CD4-positive, alpha-beta memory T cell (primary cell): ENCODE results near the gene FEV. TPM values are rescaled to one million over a fixed set of nuclear protein-coding genes. Genes with fewer than 3 reads are reported as not detected.

Experiments
- CTCF ChIA-PET: fragments of 350-600 bp; sonication (Branson Sonifier 250); formaldehyde crosslinking; loops from one replicate; lab custom pipeline; 2021; ENCODE audit warnings: inconsistent platforms; ENCODE audit not compliant: partially characterized antibody; lab: Charles Lee
- POLR2A ChIA-PET: fragments of 350-600 bp; sonication (Branson Sonifier 250); formaldehyde crosslinking; loops from one replicate; lab custom pipeline; 2021; ENCODE audit not compliant: partially characterized antibody; lab: Charles Lee
- DNase-seq, 5 donors: peaks; one replicate each; pipeline versions ENCODE4 v3.0.0 to v3.0.0-alpha.2; 2020 to 2022; ENCODE audit warnings: mixed read lengths in 1 of 5
- H3K27ac ChIP-seq: one replicate; pipeline ENCODE4 v1.7.0; 2013; ENCODE audit warnings: low read depth, low read length
- H3K27me3 ChIP-seq: 2 replicates; pipeline ENCODE4 v1.7.0; 2013; ENCODE audit warnings: mild to moderate bottlenecking, low read length, moderate library complexity; ENCODE audit not compliant: insufficient read depth
- H3K36me3 ChIP-seq: 2 replicates; pipeline ENCODE4 v1.7.0; 2013; ENCODE audit warnings: mild to moderate bottlenecking, low read length, moderate library complexity; ENCODE audit not compliant: insufficient read depth
- H3K4me1 ChIP-seq: 2 replicates; pipeline ENCODE4 v1.7.0; 2013; ENCODE audit warnings: mild to moderate bottlenecking, low read length, moderate library complexity; ENCODE audit not compliant: insufficient read depth
- H3K4me3 ChIP-seq, 2 donors: one replicate each; pipeline ENCODE4 v1.7.0; 2013; ENCODE audit warnings: low read length in 2 of 2, mild to moderate bottlenecking in 1 of 2
- H3K9me3 ChIP-seq, 2 donors: one replicate each; pipeline ENCODE4 v1.7.0; 2013; ENCODE audit warnings: low read length in 2 of 2, control low read depth in 1 of 2; ENCODE audit not compliant: control insufficient read depth in 1 of 2
- H3K27ac Mint-ChIP-seq, 7 donors: one replicate each; pipeline ENCODE4 v1.8.0; 2020 to 2021; ENCODE audit warnings: mixed read lengths in 7 of 7, mild to moderate bottlenecking in 6 of 7, inconsistent platforms in 3 of 7, moderate library complexity in 3 of 7
- H3K27me3 Mint-ChIP-seq, 2 donors: one replicate each; pipeline ENCODE4 v1.8.0; 2020 to 2021; ENCODE audit warnings: mixed read lengths in 2 of 2
- H3K36me3 Mint-ChIP-seq, 2 donors: one replicate each; pipeline ENCODE4 v1.8.0; 2020 to 2021; ENCODE audit warnings: mixed read lengths in 2 of 2, inconsistent platforms in 1 of 2, mild to moderate bottlenecking in 1 of 2
- H3K4me1 Mint-ChIP-seq, 4 donors: one replicate each; pipeline ENCODE4 v1.8.0; 2020 to 2021; ENCODE audit warnings: mixed read lengths in 4 of 4, mild to moderate bottlenecking in 1 of 4
- H3K4me3 Mint-ChIP-seq, 8 donors: one replicate each; pipeline ENCODE4 v1.8.0; 2020 to 2021; ENCODE audit warnings: mixed read lengths in 8 of 8, mild to moderate bottlenecking in 7 of 8, moderate library complexity in 6 of 8, inconsistent platforms in 3 of 8
- H3K9me3 Mint-ChIP-seq, 8 donors: one replicate each; pipeline ENCODE4 v1.8.0; 2020 to 2021; ENCODE audit warnings: mixed read lengths in 8 of 8, mild to moderate bottlenecking in 5 of 8, inconsistent platforms in 3 of 8, moderate library complexity in 1 of 8
- intact Hi-C: fragments of 100-400 bp; cut with micrococcal nuclease; formaldehyde crosslinking; loops from one replicate; pipeline ENCODE4 v1.15.1; 2023
- polyA plus RNA-seq, 2 donors: library from polyadenylated mRNA; unstranded; fragments of 300-500 nt; fragmentation: Illumina TruSeq; gene quantifications; one replicate each; pipeline ENCODE4 v1.2.3, GENCODE V29; 2021
- total RNA-seq, 2 experiments: library from RNA; stranded (reverse); gene quantifications; one replicate each; pipeline ENCODE4 v1.2.3, GENCODE V29; 2021

The FEV gene
- total and polyA plus RNA-seq, 4 experiments from 2014 or later, result not detected

GRCh38 chr2:219016721-219017120 is 31.7 kb upstream of the FEV start:
- Mint-ChIP-seq H3K36me3 (no peaks in the 10 kb centered on the region), H3K4me3 (no peak overlapping the region), H3K27ac (no peak overlapping the region), H3K9me3 (peaks cover 0 to 2% (median 0%) of the 10 kb centered on the region in 8 donors), H3K4me1 (no peaks in the 10 kb centered on the region), H3K27me3 (peaks cover 5 to 18% of the 10 kb centered on the region in 2 donors)
- H3K36me3 ChIP-seq, result no peaks in the 10 kb centered on the region
- H3K27ac ChIP-seq, result no peak overlapping the region
- ChIA-PET CTCF (interaction anchor here (2.8 to 5.9 kb wide), 2 partner anchors 12 to 21 kb away, joined by 8 to 33 read pairs; no protein-coding TSS in a partner anchor), POLR2A (no interaction called here)
- DNase-seq, result no peak
- H3K9me3 ChIP-seq, result no peaks in the 10 kb centered on the region
- no peaks in the 10 kb centered on the region for H3K4me1 ChIP-seq
- no peaks in the 10 kb centered on the region for H3K27me3 ChIP-seq
- intact Hi-C loops, result no loop called here
- H3K4me3 ChIP-seq, result no peak overlapping the region

- Histone ChIP-seq H3K27ac (no peak overlapping the region), H3K9me3 (no peaks in the 10 kb centered on the region), H3K4me3 (no peak overlapping the region), H3K27me3 (no peaks in the 10 kb centered on the region), H3K36me3 (no peaks in the 10 kb centered on the region), H3K4me1 (no peaks in the 10 kb centered on the region)
- Mint-ChIP-seq H3K27me3 (peaks cover 11 to 22% of the 10 kb centered on the region in 2 donors), H3K4me1 (no peaks in the 10 kb centered on the region), H3K9me3 (peaks cover 0 to 4% (median 0%) of the 10 kb centered on the region in 8 donors), H3K27ac (no peak overlapping the region), H3K36me3 (no peaks in the 10 kb centered on the region), H3K4me3 (no peak overlapping the region)
- intact Hi-C loops, result loop anchor here (1.0 kb wide), 1 partner anchor 144 kb away; no protein-coding TSS in a partner anchor
- no peak for DNase-seq
- ChIA-PET CTCF (interaction anchor here (0.7 to 1.5 kb wide), 7 partner anchors 19 to 409 kb away, joined by 3 to 9 read pairs (median 5); no protein-coding TSS in a partner anchor), POLR2A (no interaction called here)
Observed at GRCh38 chr2:219010873-219011272, 25.9 kb upstream of the FEV start.

DNA sequence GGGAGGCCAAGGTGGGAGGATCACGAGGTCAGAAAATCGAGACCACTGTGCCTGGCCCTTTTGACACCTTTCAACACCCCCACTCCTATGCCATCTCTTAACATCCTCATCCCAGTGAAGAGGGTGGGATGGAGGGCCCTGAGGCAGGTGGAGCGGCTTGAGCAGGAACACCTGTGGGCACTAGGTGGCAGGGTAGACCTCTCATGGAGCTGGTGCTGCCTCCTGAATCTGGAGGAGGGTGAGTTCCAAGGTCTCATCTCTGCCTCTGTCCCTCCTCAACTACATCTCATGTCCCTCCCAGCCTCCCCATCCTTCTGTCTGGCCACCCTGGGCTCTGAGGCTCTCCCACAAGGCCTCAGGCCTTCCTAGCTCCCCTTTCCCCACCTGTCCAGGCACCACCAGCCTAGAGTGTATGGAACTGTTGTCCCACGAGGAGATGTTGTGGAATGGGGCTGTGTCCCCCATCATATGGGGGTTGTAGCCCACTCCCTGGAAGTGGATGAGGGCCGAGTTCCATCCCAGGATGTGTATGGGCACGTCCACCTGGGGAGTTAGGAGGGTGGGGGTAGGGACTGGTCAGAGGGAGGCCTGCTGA is 25.3 kb upstream of the FEV start:
- Mint-ChIP-seq H3K4me3 (no peak overlapping the region), H3K9me3 (peaks cover 0 to 4% (median 0%) of the 10 kb centered on the region in 8 donors), H3K27ac (no peak overlapping the region), H3K36me3 (no peaks in the 10 kb centered on the region), H3K4me1 (no peaks in the 10 kb centered on the region), H3K27me3 (peaks cover 13 to 28% of the 10 kb centered on the region in 2 donors)
- DNase-seq, result no peak
- Histone ChIP-seq H3K4me1 (no peaks in the 10 kb centered on the region), H3K9me3 (no peaks in the 10 kb centered on the region), H3K27me3 (no peaks in the 10 kb centered on the region), H3K36me3 (no peaks in the 10 kb centered on the region), H3K27ac (no peak overlapping the region), H3K4me3 (no peak overlapping the region)
- intact Hi-C loops, result loop anchor here (1.0 kb wide), 1 partner anchor 145 kb away; no protein-coding TSS in a partner anchor
- ChIA-PET CTCF (interaction anchor here (0.6 to 1.4 kb wide), 5 partner anchors 19 to 388 kb away, joined by 3 to 9 read pairs (median 5); no protein-coding TSS in a partner anchor), POLR2A (no interaction called here)

DNA sequence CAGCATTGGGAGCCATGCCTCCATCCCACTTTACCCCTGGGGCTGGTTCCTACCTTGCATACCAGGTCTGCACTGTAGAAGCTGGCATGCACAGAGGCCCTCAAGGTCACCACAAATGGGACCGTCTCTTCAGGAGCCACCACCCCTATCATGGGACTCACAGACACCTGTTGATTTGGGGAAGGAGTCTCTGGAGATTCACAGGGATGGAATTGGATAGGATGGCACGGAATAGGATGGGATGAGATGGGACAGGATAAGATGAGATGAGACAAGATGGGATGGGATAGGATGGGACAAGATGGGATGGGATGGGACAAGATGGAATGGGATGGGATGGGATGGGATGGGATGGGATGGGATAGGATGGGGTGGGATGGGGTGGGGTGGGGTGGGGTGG is 24.3 kb upstream of the FEV start:
- ChIA-PET POLR2A (no interaction called here), CTCF (interaction anchor here (2.0 kb wide), 1 partner anchor 13 kb away, joined by 5 read pairs; no protein-coding TSS in a partner anchor)
- Mint-ChIP-seq H3K4me1 (no peaks in the 10 kb centered on the region), H3K27me3 (peaks cover 20 to 33% of the 10 kb centered on the region in 2 donors), H3K27ac (no peak overlapping the region), H3K9me3 (peaks cover 0 to 4% (median 0%) of the 10 kb centered on the region in 8 donors), H3K4me3 (no peak overlapping the region), H3K36me3 (no peaks in the 10 kb centered on the region)
- DNase-seq, result no peak
- intact Hi-C loops, result no loop called here
- Histone ChIP-seq H3K36me3 (no peaks in the 10 kb centered on the region), H3K4me1 (no peaks in the 10 kb centered on the region), H3K4me3 (no peak overlapping the region), H3K9me3 (no peaks in the 10 kb centered on the region), H3K27me3 (peaks cover 1% of the 10 kb centered on the region), H3K27ac (no peak overlapping the region)

GRCh38 chr2:219003979-219004378 is 19.0 kb upstream of the FEV start:
- Histone ChIP-seq H3K27me3 (peaks cover 41% of the 10 kb centered on the region), H3K4me1 (peaks cover 20% of the 10 kb centered on the region), H3K27ac (no peak overlapping the region), H3K9me3 (no peaks in the 10 kb centered on the region), H3K36me3 (no peaks in the 10 kb centered on the region), H3K4me3 (no peak overlapping the region)
- DNase-seq, result no peak
- Mint-ChIP-seq H3K9me3 (peaks cover 0 to 3% (median 0%) of the 10 kb centered on the region in 8 donors), H3K36me3 (no peaks in the 10 kb centered on the region), H3K4me1 (peaks cover 6 to 18% (median 10%) of the 10 kb centered on the region in 4 donors), H3K4me3 (peak overlapping the region in 5 of 8 donors; percentile 4 to 71 (median 67)), H3K27me3 (peaks cover 49 to 52% of the 10 kb centered on the region in 2 donors), H3K27ac (no peak overlapping the region)
- ChIA-PET CTCF (interaction anchor here (1.0 to 1.4 kb wide), 2 partner anchors 9 to 27 kb away, joined by 3 to 5 read pairs; no protein-coding TSS in a partner anchor), POLR2A (no interaction called here)
- intact Hi-C loops, result loop anchor here (2.0 kb wide), 2 partner anchors 23 to 151 kb away; no protein-coding TSS in a partner anchor

GRCh38 chr2:219003267-219003634 is 18.3 kb upstream of the FEV start:
- H3K36me3 Mint-ChIP-seq, result no peaks in the 10 kb centered on the region
- Histone ChIP-seq H3K4me1 (peaks cover 20% of the 10 kb centered on the region), H3K27ac (no peak overlapping the region), H3K36me3 (no peaks in the 10 kb centered on the region), H3K4me3 (no peak overlapping the region), H3K27me3 (peaks cover 41% of the 10 kb centered on the region), H3K9me3 (no peaks in the 10 kb centered on the region)
- DNase-seq, result no peak
- H3K4me3 Mint-ChIP-seq, result peak overlapping the region; percentile 3 to 71 (median 62)
- peaks cover 48 to 58% of the 10 kb centered on the region in 2 donors for H3K27me3 Mint-ChIP-seq
- ChIA-PET CTCF (interaction anchor here (1.0 to 1.4 kb wide), 3 partner anchors 8 to 155 kb away, joined by 3 to 5 read pairs (median 3); no protein-coding TSS in a partner anchor), POLR2A (no interaction called here)
- H3K9me3 Mint-ChIP-seq, result peaks cover 0 to 3% (median 0%) of the 10 kb centered on the region in 8 donors
- H3K4me1 Mint-ChIP-seq, result peaks cover 6 to 18% (median 10%) of the 10 kb centered on the region in 4 donors
- intact Hi-C loops, result loop anchor here (2.0 kb wide), 2 partner anchors 22 to 150 kb away; no protein-coding TSS in a partner anchor
- H3K27ac Mint-ChIP-seq, result peak overlapping the region in 2 of 7 donors; percentile 22 to 52
